ENCODE data around the gene MAPKAP1.
"Not testable (repeated sequence)": the region's sequence is repeated elsewhere in the genome, so short reads cannot be mapped to it uniquely, and the experiment has no call there.

Gene MAPKAP1

DNA sequence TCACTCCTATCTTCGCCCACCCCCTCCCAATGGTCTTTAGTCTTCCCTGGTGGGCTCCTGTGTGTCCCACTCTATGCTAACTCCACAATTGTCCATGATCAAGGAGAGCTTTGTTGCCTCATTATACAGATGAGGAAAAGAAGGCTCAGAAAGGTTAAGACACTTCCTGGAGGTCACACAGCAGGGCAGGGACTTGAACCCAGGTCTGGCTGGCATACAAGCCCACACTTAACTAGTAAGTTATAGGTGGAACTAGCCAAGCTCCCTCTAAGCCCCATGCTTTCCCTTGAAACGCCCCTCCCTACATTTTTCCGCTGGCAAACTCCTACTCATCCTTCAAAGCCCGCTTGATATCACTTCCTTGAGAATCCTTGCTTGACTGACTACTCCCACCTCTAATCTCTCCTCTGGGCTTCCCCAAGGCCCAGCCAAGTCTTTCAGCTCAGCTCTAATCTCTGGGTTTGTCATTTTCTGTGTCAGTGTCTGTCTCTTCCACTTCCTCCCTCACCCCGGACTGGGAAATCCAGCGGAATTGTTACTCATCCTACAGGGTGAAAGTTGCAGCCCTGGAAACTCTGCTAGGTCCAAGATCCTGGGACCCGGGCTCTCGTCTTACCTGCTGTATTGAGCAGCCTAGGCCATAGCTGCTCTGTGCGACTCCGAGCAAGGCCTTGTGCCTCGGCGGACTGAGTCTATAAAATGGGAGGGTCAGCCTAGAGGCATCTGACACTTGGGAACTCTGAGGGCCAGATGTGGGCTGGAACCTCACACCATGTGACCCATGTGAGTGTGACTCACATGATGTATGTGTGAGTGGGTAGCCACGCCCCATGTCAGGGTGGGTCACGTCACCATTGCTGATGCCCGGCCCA, 300.8 kb downstream of the MAPKAP1 start:
- DNase-seq = peak in 1 of 2 experiments; percentile 20

DNA sequence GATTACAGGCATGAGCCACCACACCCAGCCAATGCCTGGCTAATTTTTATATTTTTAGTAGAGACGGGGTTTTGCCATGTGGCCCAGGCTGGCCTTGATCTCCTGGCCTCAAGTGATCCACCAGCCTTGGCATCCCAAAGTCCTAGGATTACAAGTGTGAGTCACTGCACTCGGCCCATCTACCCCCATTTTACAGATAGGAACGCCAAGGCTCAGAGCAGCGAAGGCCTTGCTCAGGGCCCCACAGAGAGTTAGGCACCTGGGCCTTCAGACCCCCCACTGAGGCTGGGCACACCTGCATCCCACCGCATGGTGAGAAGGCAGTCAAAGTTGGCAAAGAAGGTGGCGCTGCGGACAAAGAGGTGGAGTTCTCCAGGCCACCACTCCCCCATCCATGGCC, 302.3 kb downstream of the MAPKAP1 start:
- no peak for DNase-seq

DNA sequence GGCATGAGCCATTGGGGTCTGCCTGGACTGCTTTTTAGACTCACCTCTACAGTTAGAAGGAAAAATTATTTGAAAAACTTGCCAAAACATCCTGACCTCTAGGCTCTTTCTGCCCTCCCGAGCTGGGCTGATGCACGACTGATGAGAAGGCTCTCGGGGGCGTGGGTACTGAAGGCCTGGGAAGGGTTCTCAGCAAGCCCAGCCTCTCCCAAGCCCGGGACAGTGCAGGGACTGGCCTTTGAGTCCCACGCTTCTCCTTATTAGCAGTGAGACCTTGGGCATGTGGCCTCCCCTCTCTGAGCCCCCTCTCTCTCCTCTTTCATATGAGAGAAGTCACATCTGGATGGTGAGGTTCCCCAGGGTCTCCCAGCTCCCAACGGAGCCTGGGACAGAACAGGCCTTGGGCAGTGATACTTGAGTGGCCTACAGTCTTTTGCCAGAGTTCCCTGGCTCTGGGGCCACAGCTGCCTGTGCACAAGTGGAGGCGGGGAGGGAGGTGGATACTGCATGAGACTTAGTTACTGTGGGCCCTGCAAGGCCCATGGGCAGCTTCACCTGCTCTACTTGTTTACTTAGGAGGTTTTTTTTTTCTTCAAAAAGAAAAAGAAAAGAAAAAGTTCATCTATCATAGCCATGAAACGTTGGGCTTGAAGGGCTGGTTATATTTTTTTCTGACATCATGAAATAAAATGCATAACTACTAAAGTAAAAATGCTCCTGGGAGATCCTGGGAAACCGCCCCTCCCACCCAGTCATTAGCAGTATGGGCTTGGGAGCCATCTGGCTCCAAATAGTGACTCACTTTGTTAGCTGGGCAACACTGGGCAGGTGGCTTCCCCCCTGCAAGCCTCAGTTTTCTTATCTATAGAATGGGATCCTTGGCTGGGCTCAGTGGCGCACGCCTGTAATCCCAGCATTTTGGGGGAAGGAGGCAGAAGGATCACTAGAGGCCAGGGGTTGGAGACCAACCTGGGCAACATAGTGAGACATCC, 306.0 kb downstream of the MAPKAP1 start:
- no peak for DNase-seq

DNA sequence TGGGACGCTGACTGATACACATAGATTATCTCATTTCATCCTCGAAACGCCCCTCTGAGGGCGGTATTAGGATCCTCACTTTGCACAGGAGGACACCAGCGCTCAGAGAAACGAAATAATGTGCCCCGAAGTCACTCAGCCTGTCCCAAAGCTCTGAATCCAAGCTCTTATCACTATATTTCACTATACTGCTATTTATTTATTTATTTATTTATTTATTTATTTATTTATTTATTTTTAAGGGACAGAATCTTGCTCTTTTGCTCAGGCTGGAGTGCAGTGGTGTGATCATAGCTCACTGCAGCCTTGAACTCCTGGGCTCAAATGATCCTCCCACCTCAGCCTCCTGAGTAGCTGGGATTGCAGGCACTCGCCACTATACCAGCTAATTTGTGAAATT, 306.8 kb downstream of the MAPKAP1 start:
- DNase-seq = not testable (repeated sequence)

DNA sequence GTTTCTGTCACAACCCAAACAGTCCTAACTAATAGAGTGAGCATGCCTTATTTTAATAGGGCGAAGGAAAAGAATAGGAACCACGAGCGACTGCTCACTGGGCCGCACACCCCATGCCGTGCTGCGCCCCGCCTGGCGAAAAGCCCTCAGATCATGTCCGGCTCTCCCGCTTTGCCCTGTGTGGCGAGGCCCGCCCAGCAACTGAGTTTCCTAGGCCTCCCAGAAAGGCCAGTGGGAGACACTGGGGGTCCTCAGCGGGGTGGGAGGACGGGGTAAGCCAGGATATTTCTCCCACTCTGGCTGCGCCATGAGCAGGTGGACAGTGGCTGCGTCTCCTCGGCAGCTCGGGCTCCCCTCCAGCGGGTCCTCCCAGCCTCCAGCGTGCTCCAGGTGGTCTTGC, 307.3 kb downstream of the MAPKAP1 start:
- DNase-seq = no peak

DNA sequence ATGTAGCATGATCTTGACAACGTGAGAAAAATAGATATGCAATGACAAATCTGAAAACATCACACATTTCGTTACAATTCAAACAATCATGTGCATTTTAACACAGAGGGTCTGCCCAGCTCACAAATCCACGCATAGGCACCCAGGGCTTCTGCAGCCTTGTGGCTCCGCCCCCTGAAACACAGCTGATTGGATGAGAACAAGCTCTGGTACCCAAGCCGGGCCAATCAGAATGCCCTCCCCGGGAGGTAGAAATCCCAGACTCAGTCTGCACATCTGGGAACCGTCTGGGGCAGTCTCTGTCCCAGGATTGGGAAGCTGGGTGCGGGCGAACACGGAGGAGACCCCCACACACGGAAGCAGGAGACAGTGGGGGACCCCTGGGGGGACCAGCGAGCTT, 307.8 kb downstream of the MAPKAP1 start:
- DNase-seq = no peak

DNA sequence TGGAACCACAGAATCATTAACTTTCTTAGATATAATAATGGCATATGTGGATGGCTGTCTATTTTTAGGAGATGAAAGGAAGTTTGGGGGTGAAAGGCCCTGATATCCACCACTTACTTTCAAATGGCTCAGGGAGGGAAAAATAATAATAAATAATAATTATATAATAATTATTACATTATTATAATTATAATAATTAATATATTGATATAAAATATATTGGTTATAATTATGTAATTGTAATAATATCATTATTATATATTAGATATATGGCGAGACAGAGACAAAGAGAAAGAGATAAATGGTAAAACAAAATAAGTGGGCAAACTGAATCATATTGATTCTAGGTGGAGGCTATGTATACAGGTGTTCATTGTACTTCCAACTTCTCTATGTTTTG, 308.8 kb downstream of the MAPKAP1 start:
- no peak for DNase-seq

DNA sequence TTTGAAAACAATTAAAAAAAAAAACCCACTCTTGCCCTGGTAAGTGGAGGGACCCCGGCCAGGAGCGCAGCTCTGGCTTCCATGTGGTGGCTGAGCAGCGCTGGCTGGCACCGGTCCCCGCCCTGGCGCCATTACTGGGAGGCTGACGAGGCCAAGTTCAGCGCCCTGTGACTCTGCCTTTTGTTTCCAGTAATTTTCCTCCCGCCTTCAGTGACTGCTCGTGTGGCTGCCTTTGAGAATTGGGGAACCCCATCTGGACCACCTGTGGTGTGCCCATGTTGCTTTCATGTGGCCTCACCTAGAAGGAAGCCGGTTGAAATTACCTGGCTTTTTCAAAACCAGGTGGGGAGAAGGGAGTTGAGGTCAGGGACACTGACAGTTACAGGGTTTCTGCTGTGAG, 309.3 kb downstream of the MAPKAP1 start:
- DNase-seq = no peak

DNA sequence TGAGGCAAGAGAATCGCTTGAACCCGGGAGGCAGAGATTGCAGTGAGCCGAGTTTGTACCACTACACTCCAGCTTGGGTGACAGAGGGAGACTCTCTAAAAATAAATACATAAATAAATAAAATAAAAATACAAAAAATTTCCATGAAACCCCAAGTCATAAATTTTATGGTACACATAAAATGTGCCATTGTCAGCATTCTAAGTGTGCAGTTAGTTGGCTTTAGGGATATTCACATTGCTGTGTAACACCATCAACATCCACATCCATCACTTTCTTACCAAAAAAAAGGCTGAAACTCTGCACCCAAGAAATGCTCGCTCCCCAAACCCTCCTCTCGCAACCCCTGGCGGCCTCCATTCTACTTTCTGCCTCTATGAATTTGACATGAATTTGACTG, 310.2 kb downstream of the MAPKAP1 start:
- no peak for DNase-seq

DNA sequence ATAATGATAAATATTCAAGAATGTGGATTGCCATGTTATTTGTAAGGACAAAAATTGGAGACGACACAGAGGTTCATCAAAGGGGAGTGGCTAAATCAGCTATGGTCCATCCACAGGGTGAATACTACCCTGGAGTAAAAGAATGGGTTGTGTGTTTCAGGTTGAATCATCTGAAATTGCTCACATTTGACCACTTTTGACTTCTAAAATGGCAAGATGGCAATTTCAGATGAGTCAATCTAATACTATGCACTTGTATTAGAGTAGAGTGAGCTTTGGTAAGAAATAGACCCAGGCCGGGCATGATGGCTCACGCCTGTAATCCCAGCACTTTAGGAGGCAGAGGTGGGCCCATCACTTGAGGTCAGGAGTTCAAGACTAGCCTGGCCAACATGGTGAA, 313.6 kb downstream of the MAPKAP1 start:
- no peak for DNase-seq

DNA sequence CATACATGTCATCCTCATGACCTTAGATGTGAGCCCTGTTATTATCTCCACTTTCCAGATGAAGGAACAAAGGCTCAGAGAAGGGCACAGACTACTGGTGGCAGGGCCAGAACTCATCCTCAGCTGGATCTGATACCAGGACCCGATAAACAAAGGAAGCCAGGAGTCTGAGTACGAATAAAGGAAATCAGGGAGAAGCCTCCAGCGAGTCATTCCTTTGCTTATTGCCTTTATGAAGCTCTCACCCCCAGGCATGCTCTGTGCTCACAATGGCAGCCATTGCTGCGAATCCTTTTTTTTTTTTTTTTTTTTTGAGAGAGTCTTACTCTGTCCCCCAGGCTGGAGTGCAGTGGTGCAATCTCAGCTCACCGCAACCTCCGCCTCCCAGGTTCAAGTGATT, 315.3 kb downstream of the MAPKAP1 start:
- DNase-seq = no peak

DNA sequence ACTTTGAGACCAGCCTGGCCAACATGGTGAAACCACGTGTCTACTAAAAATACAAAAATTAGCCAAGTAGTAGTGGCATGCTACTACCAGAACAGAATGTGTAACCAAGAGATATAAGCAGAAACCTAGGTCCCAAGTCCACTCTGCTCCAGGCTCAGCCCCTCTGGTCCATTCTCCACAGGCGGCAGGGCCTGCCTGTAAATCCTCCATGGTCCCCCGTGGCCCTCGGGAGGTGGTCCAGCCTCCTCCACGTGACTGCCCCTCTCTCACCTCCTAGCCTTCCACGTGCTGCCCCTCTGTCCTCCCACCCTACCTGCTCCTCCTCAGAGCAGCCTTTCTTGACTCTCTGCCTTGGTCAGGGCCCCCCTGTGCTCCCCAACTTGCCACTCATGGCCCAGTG, 318.0 kb downstream of the MAPKAP1 start:
- no peak for DNase-seq

DNA sequence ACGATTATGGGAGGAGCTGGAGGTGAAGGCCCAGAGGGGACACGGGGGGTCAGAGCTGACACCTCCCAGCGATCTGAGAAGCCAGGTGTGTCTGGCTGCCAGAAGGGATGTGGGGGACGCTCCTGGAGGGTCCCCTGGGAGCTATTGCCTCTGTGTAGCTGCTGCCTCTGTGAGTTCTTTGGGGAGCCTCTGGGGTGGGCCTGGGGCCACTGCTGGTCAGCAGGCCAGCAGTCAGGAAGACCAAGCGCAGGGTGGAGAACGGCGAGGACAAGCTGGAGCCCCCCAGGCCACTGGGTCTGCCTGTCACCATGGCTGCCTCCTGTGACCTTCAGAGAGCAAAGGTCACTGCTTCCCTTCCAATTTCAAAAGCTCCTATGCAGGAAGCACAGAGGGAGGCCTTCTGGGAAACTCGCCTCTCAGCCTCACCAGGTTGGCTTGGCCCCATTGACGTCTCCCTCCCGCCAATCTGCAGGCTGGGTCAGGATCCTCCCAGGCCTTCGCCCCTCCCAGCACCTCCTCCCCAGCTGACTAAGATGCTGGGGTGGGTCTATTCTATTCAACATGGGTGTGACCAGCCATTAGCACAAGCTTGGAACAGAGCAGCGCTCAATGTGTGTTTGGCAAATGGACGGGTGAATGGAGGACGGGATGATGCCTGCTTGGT, 319.0 kb downstream of the MAPKAP1 start:
- DNase-seq = no peak

All from activated T-cell treated with anti-CD3 and anti-CD28 coated beads, Interleukin-2, amount 50 U/mL, for 48 hours (primary cell).